Right kidney (tissue), 1 donor: ENCODE measurements around the gene ZBTB16.
A peak's percentile ranks its signal among the peaks of the same experiment; 100 is the strongest.

Experiments used
- DNase-seq: peaks from one replicate; pipeline ENCODE4 v3.0.0-alpha.2; 2016

ZBTB16 gene

GRCh38 chr11:114243461-114244372 is 184.2 kb downstream of the ZBTB16 start:
- no peak for DNase-seq

DNA sequence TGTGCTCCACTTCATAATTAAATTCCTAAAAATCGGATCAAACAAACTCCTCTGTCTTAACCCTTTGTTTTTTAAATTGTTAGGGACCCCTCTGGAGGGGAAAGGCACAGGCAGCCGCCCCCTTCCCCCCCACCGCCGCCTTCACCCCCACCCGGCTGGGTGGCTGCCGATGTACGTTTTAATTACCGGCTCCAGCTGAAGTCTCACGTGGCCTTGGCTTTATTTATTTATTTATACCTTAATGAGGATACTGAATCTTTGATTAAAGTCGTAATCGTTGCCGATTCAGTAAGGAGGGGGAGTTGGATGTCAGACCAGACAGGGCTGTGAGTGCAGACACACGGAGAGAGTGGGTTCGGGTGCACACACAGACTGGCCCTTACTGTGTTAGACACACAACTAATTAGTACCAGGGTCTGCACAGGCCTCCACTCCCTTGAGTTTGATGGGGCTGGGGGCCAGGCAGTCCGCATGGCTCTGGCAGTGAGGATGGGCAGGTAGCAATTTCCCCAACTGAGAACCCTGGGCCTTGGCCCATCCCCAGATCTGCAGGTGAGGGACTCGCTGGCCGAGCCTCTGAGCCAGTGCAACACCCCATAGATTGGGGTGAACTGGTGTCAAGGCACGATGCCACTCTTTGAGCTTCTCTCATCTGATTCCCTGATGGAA is 185.3 kb downstream of the ZBTB16 start:
- DNase-seq: no peak

DNA sequence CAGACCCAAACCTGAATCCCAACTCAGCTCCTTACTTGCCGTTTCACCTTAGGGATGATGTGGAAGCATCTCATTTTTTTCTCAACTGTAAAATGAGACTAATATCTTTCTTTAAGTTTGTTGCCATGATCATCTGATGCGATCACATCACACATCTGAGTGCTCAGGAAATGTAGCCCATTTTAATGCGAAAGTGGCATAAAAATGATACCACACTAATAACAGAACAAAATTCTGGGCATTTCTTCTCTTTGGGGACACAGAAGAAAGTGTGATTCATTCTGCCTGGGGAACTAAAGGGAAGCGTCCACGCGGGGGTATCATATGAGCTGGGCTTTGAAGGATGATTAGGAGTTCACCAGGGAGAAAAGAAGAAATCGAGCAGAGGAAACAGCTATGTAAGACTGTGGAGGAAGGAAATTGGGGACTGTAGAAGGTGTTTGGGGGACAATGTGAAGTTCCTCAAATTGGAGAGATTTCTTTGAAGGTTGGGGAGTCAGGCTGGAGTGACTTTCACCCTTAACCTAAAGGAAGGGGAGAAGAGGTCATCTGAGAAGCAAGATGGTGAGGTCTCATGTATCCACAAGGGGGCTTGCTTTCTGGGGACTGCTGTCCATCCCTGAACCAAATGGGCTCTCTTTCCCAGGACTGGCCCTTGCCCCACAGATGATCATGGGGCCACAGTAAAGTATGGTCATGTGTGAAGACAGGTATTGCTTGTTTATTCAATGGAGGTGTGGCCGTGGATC is 187.0 kb downstream of the ZBTB16 start:
- no peak for DNase-seq

DNA sequence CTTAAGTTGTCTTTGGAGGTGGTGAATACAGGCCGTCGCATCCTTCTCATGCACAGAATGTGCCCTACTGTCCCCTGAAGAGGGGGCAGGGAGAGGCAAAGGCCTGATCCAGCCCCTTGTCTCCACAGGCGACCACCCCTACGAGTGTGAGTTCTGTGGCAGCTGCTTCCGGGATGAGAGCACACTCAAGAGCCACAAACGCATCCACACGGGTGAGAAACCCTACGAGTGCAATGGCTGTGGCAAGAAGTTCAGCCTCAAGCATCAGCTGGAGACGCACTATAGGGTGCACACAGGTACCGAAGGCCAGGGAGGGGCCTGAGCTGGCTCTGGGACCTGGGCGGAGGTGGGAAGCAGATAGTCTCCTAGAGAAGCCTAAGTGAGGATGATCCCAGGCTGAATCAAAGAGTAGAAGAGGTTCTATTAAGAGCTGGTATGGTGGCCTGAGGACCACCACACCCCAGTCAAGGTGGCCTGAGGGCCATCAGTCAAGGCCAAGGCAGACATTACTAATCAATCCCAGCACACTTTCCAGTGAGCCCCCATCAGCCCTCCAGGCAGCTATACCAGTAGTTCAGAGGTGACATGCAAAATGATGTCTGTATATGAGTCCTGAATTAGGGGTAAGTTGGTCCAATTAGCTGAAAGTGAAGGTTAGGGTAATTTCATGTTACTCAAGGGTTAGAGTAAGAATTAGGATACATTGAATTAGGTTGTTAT is 187.7 kb downstream of the ZBTB16 start:
- DNase-seq: no peak

GRCh38 chr11:114250180-114250579 is 190.7 kb downstream of the ZBTB16 start:
- no peak for DNase-seq

- DNase-seq: no peak
These were observed 191.7 kb downstream of the ZBTB16 start for GRCh38 chr11:114250993-114251814.

DNA sequence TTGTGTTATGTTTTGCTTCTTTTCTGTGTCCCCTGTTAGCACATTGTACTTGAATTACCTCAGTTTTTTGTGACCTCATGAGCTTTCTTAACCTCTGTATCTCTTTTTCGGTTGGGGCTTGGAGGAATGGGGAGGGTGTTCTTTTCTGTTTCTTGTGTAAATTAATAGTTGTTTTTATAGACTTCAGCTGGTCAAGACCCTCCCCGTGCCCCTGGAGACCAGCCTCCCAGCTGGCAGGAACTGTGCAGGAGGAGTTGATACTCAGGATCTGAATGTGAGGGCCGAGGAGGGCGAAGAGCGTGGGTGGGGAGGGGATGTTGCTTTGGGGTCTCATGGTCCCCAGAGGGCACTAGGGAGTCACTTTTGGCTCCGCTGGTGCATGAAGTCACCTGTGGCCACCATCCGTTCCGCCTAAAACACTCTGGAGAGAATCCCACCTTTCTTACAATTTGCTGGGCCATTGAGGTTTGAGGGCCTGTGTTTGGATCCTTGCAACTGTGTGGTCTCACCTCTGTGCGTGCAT is 192.4 kb downstream of the ZBTB16 start:
- no peak for DNase-seq

DNA sequence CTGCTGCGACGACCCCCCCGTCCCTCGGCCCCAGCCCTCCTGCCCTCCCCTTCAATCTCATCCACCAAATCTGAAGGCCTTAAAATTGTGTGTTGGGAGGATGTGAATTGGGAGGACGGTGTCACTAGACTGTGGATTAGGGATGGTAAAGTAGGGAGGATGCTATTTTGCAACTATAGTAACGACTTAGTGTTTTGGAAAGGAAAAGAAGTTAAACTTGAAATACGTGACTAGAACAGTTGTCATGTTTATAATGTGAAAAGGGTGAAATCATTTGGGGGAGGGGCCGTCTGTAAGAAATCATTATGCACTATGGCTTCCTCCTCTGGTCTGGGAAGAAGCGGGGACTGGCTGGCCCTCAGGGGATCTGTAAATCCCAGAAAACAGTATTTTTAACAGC is 193.3 kb downstream of the ZBTB16 start:
- DNase-seq: no peak

- DNase-seq: no peak
These were observed 194.3 kb downstream of the ZBTB16 start for GRCh38 chr11:114253771-114254170.

GRCh38 chr11:114254571-114255146 is 195.1 kb downstream of the ZBTB16 start:
- DNase-seq: no peak

DNA sequence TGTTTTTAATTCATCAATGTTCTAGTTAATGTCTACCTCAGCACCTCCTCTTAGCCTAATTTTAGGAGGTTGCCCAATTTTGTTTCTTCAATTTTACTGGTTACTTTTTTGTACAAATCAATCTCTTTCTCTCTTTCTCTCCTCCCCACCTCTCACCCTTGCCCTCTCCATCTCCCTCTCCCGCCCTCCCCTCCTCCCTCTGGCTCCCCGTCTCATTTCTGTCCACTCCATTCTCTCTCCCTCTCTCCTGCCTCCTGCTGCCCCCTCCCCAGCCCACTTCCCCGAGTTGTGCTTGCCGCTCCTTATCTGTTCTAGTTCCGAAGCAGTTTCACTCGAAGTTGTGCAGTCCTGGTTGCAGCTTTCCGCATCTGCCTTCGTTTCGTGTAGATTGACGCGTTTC is 195.8 kb downstream of the ZBTB16 start:
- DNase-seq: no peak

DNA sequence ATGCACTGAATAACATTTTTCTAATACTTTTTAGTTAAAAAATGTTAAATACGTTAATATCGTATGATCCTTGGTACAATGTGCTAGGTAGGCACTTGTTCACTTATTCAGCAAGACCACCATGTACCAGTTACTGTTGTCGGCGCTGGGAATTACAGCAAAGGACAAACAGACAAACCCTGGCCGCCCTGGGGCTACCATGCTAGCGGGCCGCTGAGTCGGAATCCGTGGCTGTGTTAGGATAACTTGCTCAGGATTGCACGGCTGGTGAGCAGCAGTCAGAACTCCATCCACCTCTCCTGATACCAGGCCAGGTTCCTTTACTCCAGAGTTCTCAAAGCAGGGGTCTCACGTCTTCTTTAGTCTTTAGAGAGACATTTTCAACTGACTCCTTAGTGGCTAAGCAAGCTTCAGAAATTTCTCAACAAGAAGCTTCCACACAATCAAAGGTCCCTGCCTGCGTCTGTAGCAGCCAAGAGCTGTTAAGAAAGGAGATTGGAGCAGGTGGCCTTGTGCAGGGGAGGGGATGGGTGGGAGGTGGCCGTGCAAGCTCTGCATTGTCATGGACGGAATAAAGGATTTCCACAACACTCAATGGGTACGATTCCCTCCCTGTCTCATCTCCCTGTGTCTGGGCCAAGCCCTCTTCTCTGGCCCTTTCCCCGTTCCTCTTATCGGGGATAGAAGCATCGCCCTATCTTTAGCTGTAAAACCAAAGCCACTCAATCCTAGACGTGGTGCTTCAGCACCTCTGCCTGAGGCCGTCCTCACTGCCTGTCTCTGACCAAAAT is 196.9 kb downstream of the ZBTB16 start:
- no peak for DNase-seq

DNA sequence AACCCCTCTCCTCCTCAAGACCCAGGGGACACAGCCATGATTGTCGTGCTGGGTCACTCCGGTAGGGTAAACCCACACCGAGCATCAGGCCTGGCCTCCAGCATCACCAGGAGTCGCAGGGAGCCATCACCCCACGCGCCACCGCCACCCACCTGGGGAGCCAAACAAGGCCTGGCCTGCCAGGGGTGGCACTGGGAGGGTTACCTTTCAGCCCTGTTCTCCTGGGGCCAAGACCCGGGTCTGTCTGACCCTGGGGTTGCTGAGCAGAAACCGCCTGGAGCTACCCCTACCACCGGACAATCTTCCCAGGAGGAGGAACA is 197.4 kb downstream of the ZBTB16 start:
- DNase-seq: no peak

DNA sequence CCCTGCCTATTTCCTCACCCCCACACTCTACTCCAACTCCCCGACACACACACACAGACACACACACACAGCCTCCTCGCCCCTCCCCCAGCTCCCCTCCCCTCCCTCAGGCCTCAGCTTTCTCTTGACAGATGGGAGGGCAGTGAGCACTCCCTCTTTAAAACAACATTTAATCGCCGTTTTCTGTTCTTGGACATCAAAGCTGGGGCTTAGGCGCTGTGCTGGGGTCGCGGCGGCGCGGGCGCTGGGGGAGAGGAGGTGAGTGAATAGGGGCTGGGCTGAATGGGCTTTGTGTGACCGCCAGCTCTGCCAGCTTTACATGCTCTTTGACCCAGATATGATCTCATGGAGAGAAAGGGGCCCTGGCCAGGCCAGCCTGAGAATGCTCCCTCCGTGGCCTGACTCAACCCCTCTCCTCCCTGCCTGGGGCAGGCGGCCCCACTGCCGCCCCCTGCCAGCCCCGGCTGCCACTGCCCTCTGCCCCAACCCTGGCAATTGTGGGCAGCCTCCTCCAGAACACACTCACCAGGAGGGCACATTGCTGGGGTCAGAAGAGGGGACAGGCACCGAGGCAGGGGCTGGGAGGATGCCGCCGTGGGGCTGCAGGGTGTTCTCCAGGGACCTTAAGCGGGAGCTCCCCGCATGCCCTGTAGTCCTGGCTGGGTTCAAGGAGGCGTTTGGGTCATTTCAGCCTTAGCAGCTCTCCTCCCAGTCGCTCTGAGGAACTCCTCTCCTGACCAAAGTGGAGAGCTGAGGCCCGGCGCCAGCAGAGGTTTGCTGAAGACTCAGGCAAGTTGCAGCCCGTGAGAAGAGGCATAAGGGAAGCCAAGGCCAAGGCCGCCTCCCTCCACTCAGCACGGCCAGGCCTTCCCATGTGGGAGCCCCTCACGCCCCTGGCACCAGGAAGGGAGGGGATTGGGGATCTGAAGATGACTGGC is 198.4 kb downstream of the ZBTB16 start:
- DNase-seq: peak; percentile 60

DNA sequence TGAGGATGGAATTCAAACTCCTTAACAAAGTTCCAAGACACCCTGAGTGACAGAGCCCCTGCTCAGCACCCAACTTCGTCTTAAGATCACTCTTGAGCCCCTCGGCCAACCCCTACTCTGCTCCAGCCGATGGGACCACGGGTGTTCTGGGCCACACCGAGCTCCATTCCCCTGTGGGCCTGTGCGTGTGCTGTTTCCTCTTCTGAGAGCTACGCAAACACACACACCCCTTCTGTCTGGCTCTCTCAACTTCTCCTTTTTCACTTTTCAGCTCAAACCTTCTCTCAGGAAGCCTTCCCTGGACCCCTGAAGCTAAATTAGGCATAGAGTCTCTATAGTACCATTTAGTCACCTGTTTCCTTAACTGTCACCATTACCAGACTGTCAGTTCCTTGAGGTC is 199.2 kb downstream of the ZBTB16 start:
- DNase-seq: no peak

GRCh38 chr11:114259124-114259526 is 199.6 kb downstream of the ZBTB16 start:
- DNase-seq: peak; percentile 12

GRCh38 chr11:114259551-114259983 is 200.1 kb downstream of the ZBTB16 start:
- no peak for DNase-seq

GRCh38 chr11:114260077-114260476 is 200.6 kb downstream of the ZBTB16 start:
- no peak for DNase-seq

- DNase-seq: no peak
These were observed 201.0 kb downstream of the ZBTB16 start for GRCh38 chr11:114260483-114260882.
